Hepatocyte (in vitro differentiated cells): ENCODE data around the gene EPHA6.

Experiments used
- EZH2 ChIP-seq: fragments of 200-600 bp; sonication (generic); IDR thresholded peaks from 2 replicates; pipeline ENCODE4 v1.6.1; 2016; ENCODE audit warnings: antibody characterized with exemption, mild to moderate bottlenecking, borderline replicate concordance
- EZH2phosphoT487 ChIP-seq: fragments of 200-600 bp; sonication (generic); IDR thresholded peaks from one replicate; pipeline ENCODE4 v1.6.1; 2018; ENCODE audit warnings: antibody characterized with exemption, mild to moderate bottlenecking, low read depth, moderate library complexity; ENCODE audit not compliant: unreplicated experiment, severe bottlenecking
- TF ChIP-seq, protein P1 (sequence below): fragments of 200-600 bp; sonication (generic); IDR thresholded peaks from 2 replicates; pipeline ENCODE4 v1.5.1; 2016; ENCODE audit warnings: antibody characterized with exemption, mild to moderate bottlenecking; ENCODE audit not compliant: poor library complexity

DNA sequence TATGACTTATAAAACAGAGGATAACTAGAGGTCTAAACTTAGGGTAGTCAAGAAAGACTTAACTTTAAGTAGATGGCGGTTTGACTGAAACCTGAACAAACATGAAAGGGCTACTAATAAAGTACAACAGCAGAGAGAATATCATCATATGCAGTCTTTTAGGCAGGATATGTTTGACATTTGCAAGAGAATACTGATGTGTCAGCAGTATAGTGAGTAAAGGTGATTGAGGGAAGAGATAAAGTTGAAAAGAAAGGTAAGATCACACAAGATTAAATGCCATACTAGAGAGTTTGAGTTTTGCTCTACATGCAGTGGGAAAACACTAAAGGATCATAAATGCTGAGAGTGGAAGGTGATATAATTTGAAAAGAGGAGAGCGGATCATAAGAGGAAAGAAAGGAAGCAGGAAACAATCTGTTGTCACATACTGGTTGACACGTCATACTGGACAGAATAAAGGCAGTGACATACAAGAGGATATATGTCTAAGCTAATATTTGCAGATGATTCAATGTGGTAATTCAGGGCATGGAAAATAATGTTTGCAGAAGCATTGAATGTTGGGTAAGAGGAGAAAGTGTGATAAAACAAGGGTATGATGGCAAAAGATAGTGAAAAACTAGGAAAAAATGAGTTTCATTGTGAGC, 223.0 kb downstream of the EPHA6 start:
- TF ChIP-seq, protein P1, sequence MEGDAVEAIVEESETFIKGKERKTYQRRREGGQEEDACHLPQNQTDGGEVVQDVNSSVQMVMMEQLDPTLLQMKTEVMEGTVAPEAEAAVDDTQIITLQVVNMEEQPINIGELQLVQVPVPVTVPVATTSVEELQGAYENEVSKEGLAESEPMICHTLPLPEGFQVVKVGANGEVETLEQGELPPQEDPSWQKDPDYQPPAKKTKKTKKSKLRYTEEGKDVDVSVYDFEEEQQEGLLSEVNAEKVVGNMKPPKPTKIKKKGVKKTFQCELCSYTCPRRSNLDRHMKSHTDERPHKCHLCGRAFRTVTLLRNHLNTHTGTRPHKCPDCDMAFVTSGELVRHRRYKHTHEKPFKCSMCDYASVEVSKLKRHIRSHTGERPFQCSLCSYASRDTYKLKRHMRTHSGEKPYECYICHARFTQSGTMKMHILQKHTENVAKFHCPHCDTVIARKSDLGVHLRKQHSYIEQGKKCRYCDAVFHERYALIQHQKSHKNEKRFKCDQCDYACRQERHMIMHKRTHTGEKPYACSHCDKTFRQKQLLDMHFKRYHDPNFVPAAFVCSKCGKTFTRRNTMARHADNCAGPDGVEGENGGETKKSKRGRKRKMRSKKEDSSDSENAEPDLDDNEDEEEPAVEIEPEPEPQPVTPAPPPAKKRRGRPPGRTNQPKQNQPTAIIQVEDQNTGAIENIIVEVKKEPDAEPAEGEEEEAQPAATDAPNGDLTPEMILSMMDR = no peak
- TF ChIP-seq EZH2 (no peak), EZH2phosphoT487 (no peak)
